HG03045 (cell line): ENCODE results near the gene TTLL12.
"Not testable (repeated sequence)": the region's sequence is repeated elsewhere in the genome, so short reads cannot be mapped to it uniquely, and the experiment has no call there.

ENCODE experiments used
- ATAC-seq: cut with Tn5 transposase; IDR thresholded peaks from one replicate; pipeline ENCODE4 v1.9.1; 2021; ENCODE audit warnings: mild to moderate bottlenecking, moderate library complexity; ENCODE audit not compliant: unreplicated experiment

TTLL12 gene

DNA sequence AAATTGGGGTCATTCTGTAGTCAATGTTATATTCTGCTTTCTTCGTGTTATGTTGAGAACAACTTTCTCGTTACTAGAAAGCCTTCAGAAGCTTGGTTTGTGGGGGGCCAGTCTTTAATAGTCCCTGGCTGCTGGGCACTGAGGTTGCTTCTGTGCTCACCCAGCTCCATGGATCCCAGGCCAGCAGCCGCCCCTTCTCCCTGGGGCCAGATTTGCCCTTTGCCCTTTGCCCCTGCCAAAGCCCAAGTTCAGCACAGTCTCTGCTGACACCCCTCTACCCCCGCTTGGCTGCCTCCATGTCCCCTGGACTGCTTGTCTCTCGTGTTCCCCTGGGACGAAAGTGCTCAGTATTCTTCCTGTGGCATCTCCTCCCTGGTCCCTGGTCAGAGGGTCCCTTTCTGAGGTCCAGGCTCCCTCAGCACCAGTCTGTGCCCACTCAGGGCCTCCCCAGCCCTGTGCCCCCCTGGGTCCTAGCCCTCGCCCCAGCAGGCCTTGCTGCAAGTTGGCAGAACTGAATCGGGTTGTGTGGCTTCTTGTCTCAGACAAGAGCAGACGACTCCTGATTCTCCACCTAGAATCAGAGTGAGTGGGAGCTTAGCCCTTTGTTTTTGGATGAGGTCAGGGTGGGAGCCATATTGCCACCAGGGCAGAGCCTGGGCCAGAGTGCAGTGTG is 28.9 kb downstream of the TTLL12 start:
- no peak for ATAC-seq

DNA sequence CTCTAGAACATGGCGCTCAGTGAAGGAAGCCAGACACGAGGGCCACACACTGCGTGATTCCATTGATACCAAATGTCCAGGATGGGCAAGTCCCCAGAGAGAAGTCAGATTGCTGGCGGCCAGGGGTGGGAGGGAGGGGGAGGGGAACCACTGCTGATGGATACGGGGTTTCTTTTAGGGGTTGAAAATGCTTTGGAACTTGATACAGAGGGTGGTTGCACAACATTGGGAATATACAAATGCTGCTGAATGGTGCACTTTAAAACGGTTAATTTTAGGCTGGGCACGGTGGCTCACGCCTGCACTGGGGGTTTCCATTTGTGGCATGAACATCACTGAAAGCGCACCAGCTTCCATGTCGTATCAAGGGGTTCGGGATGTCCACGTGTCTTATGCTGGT is 30.5 kb downstream of the TTLL12 start:
- ATAC-seq: no peak

DNA sequence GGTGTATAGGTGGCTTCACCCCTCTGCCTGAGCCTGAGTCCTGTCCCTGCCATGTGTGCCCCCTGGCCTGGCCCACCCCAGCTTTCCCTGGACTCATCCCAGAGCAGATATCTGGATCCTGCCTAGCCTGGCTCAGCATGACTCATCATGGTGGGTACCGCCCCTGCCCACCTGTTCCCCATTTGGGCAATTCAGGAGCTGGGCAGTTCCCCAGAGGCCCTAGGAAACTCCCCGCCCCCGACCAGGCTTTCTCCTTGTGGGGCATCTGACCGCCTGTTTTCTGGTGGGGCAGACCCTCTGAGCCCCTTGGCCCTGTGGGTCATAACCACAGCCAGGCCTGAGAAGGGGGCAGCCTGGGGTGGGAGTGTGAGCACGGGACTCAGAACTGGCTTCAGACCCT is 31.1 kb downstream of the TTLL12 start:
- no peak for ATAC-seq

DNA sequence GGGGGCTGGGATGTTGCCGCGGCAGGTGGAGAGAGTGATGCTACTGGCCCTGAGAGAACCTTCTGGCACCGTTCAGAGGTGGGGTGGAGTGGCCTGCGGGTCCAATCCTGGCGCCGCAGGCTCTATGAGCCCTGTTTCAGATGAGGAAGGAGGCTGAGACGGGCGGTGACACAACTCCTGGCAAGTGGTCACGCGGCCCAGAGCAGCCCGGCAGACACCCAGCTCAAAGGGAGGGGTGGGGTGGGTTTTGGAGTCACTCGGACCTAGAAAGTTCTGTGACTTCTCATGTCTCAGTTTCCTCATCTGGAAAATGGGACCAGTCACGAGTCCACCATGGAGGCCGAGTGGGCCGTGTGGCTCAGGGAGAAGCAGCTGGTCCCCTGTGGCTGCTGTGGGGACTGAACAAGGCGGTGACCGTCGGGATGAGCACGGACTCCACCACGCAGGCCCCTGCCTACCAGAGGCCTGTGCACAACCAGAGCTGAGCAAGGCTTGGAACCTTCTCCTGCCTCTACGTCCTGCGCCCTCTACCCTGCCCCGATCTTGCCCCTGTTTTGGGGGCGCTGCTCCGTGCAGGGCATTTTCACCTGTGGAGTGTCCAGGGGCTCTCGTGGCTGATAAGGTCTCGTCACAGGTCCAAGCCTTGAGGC is 31.9 kb downstream of the TTLL12 start:
- ATAC-seq: no peak

DNA sequence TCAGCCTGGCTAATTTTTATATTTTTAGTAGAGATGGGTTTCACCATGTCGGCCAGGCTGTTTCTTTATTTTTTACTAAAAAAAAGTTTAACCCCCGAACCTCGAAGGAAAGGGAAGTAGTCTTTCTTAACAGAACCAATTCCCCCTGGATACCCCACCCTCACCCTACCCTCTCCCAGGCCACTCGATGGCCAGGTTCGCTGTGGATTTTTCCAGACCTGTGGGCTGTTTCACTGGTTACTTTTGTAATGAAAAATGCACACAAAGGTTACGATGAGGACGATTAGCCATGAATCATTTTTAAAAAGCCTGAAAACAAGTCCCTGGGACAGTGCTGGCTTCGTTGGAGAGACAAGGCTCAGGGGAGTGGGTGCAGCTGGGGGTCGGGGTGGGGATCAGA is 33.0 kb downstream of the TTLL12 start:
- no peak for ATAC-seq

DNA sequence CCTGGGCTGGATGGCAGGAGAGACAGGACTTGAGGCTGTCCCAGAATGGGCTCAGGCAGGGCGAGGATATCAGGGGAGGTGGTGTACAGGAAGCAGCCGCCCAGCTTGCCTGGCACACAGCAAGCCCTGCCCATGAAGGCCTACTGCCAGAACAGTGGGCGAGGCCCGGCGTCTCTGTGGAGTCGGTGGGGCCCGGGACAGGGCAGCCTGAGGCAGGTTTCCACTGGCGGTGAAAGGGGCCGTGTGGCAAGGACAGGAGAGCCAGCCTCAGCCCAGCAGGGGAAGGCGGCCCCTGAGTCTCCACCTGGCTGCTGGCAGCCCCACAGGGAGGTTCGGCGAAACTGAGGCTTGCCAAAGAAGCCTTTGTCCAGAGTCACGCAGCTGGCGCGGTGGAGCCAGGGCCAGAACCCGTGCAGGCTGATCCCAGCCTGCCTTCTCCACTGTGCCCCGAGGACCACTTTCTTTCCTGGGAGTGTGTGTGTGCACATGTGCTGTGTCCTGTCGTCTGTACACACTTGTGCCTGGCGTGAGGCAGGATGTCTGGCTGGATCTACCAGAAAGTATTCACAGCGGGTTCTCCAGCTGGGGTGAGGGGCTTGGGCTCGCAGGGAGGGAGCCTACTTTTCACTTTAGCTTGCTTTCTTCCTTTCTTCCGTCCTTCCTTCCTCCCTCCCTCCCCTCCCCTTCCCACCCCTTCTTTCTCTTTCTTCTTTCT is 34.4 kb downstream of the TTLL12 start:
- no peak for ATAC-seq

DNA sequence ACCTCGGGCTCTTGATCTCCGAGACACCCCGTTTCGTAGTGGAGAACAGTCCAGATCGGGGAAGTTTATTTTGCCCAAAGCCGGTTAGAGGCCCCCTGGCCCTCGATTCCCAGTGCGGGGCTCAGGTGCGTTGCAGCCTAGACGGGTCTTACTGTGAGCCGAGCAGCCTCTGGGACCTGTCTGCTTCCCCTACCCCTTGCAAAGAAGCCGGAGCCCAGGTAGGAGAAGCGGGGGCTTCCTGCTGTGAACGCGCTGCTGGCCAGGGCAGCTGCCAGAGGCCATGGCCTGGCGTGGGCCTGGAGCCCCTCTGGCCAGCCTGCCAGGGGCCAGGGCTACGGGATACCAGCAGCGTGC is 35.0 kb downstream of the TTLL12 start:
- no peak for ATAC-seq

DNA sequence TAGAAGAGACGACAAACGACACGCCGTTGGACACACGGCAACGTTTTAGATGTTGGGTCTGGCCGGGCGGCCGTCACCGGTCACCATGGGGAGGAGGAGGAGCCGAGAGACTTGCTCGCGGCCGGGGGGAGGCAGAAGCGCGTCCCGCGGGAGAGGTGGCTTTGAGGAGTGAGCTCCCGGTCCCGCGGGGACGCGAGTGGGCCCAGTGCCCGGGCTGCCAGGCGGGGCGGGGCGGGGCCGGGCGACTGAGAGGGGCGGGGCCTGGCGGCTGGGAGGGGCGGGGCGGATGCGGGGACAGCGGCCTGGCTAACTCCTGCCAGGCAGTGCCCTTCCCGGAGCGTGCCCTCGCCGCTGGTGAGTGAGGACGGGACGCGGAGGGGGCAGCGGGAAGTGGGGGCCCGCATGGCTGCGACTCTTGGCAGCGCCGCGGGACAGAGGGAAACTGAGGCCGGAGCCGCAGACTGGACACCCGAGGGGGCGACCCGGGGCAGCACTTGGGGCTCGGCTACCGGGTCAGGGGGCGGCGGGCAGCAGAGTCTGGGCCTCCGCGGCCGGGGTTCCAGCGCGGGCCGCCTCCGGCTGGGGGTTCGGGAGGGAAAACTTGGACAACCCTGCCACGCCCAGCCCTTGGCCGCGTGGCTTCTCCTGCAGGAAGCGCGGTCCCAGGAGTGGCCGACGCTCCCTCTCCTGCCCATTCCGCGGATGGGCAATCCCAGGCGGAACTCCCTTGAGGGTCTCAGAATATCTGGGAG is 35.5 kb downstream of the TTLL12 start, which contains the start of gene TSPO:
Gene TSPO (plus strand): TSS at position 309 of the 752 bp plus-strand sequence. CDS start 7,680 bp downstream, outside the sequence.
- no peak for ATAC-seq

DNA sequence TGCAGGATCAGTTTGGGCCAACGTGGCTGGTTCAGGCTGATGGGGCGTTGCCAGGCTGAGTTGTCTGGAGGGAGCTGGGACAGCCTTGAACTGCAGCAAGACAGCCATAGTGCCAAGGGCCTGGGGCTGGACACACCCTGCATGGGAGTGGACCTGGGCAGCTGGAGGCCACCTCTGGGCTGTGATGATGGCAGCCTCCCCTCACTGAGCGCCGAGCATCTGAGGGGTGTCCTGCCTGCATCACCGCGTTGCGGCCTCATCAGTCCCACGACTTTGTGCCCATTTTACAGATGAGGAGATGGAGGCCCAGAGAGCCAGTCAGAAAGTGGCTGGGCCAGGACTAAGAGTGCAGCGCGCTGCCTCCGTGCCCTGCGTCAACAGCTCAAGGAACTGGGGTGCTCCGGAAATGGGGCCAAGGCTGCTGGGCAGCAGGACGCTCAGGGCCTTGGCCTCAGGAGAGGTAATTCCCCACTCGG is 36.2 kb downstream of the TTLL12 start:
- ATAC-seq: no peak

DNA sequence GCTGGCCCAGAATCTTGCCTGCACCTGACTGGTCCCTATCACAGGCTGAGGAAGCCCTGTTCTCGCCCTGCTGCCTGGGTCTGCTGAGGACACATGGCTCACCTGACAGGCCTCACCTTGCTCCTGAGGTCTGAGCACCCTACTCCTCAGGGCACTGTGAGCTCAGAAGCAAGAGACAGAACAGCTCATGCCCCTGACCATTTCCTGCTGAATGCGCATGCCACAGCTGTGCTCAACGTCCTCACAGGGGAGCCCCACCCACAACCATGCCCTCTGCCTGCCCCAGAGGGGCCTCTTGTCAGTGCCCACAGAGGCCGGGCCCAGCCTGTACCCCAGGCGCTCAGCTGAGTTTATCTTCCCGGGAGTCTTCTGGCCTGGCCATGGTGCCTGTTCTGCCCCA is 38.4 kb downstream of the TTLL12 start:
- no peak for ATAC-seq

DNA sequence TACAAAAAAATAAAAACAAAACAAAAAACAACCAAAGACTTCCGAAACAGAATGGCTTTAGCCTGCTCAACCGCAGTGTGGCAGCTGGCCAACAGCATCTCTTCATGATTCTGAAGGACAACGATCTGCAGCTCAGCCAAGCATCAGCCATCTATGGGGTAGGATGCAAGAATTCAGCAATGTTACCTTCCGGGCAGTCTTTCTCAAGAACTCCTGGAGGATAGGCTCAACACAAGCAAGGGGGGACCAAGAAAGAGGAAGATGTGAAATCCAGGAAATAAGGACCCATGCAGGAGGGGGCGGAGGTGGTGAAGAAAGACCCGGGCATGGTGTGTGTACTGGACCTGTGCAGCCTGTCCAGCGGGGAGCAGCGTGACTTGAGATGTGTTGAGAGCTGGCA is 39.1 kb downstream of the TTLL12 start:
- ATAC-seq: no peak

DNA sequence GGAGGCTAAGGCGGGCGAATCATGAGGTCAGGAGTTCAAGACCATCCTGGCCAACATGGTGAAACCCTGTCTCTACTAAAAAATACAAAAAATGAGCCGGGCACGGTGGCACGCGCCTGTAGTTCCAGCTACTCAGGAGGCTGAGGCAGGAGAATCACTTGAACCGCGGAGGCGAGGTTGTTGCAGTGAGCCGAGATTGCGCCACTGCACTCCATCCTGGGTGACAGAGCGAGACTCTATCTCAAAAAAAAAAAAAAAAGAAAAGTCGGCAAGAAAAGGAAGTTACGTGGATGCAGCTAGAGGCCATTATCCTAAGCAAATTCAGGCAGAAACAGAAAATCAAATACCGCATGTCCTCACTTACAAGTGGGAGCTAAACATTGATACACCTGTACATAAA is 40.6 kb downstream of the TTLL12 start:
- not testable (repeated sequence) for ATAC-seq

DNA sequence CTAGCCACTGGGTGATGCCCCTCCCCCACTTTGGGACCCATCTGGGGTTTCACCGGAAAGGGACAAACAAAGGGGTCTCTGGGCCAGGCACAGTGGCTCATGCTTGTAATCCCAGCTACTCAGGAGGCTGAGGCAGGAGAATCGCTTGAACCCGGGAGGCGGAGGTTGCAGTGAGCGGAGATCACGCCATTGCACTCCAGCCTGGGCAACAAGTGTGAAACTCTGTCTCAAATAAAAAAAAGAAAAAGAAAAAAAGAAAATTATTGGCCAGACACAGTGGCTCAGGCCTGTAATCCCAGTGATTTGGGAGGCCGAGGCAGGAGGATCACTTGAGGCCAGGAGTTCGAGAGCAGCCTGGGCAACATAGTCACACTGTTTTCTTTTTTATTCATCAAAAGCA is 41.6 kb downstream of the TTLL12 start:
- ATAC-seq: not testable (repeated sequence)

DNA sequence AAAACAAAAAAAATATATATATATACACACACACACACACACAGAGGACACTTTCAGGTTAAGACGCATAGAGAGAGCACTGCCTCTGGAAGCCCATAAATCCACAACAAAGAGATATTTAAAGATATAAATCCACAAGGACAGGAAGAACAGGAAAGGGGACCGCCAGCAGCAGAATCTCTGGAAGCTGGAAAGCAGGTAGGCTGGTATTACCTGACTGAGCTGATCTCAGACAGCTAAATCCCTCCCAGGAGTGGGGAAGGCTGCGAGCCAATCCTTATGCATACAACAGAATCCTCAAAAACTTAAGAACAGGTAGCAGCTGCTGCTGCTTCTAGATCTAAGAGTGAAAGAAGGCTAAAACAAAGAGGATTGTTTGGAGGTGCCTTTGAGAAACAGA is 42.0 kb downstream of the TTLL12 start:
- ATAC-seq: no peak

DNA sequence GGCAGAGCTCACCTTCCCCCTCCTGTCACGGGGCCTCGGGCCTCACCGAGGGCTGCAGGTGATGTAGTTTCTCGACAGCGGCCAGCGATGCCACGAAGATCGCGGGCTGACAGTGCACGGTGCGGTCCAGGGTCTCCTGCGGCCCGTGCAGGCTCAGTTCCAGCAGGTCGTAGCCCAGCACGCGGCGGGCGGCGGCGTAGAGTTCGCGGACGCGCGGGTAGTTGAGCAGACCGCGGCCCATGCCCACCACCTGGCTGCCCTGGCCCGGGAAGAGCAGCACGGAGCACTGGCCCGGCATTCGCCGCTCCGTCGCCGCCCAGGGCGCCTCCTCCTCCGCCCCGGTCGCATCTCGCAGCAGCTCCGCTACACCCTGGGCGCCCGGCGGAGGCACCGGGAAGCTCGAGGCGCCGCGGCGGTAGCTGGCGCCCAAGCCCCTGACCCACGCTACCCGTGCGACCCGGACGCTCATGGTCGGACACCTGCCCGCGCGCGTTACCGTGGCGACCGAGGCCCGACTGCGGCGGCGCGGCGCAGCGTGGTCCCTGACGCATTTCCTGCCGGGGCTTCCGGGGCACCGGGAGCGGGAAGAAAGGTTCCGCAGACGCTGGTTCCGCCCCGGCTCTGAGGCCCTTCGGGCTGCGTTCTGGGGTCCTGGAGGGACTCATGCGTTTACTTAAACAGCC is 43.9 kb downstream of the TTLL12 start, which contains the start of gene MCAT:
Gene MCAT (minus strand): TSS at position 519 of the 683 bp plus-strand sequence. CDS start 50 bp downstream, at position 469.
- peak; percentile 75 for ATAC-seq

DNA sequence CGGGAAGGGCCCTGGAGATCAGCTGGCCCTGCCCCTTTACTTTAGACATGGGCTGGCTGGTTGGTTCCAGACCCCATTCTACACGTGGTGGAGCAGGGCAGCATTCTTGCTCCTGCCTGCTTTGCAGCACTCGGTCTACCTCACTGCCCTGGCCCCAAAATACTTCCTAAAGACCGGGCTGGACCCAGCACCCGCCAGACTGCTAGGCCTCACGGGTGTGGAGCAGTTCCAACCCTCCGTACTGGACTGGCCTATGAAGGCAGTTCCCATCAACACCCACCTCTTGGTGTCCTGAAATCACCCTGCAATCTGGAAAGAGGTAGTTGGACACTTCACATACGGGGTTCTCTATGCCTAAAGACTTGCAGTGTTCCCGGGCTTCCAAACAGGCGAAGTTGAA is 50.1 kb downstream of the TTLL12 start:
- no peak for ATAC-seq

DNA sequence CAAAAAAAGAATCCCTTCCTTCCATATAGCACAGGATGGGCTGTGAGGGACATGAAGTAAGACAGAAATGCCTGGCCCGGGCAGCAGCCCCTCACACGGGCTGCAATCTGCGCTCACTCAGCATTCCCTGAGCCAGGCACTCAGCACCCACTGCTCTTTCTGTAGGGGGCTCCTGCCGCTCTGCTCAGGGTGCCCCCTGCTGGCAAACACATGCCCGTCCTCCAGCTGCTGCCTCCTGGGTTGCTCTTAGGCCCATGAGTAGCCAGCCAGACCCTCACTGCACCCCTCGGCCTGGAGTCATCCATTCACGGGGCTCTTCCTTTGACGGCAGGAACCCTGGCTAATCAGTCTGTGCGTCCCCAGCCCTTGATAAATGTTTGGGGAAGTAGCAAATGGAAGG is 50.7 kb downstream of the TTLL12 start:
- no peak for ATAC-seq

DNA sequence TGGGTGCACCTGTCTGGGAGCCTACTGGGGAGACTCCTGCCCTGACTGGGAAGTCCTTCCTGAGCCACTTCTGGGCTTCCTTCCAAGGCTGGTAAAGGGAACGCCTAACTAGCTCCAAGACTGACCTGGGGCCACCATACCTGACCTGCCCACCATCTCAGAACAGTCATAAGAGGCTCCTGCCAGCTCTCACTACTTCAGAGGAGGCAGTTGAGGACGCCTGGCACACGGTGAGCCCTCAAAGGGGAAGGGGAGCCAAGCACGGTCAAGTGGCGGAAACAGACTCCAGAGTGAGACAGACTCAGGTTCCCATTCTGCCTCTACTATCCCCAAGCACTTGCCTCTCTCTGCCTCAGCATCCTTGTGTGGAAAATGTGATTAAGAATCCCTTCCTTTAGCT is 51.4 kb downstream of the TTLL12 start:
- no peak for ATAC-seq

DNA sequence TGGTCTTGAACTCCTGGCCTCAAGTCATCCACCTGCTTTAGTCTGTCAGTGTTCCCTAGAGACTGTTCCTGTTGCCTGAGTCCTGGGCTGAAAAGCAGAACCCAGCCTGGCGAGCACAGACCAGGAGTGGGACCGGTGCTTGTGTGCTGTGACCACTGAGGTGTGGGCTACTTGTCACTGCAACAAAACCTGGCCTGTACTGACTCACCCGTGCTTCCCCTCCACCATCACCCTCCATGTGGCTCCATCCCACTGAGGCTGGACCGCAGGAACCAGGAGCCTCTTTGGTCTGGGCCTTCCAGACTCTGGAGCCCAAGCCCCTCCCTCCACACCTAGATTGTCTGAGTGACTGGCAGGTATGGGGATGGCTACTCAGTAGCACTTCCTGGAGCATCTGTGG is 52.4 kb downstream of the TTLL12 start:
- no peak for ATAC-seq

DNA sequence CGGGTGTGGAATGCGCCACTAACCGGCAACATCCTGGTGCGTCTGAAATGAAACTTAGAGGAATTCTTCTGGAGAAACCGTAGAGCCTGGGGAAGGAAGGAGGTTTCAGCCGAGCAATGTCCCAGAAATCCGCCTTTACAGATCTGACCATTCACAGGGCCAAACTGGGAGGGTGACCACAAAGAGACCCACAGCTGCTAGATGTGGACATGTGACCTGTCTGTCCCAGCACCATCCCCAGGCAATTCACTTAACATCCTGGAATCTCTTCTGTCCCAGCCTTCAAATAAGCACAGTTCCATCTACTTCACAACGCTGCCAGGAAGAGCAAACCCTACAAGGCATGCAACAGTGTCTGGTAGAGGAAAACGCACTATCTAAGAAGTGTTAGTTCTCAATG is 53.5 kb downstream of the TTLL12 start:
- no peak for ATAC-seq
